IPS-18c (cell line): ENCODE results near the gene KRTAP9-2.
"Not testable (repeated sequence)": the region's sequence is repeated elsewhere in the genome, so short reads cannot be mapped to it uniquely, and the experiment has no call there.

Experiments
- H3K4me3 ChIP-seq: 2 replicates; pipeline ENCODE4 v1.7.0; 2013; ENCODE audit warnings: low read depth, mild to moderate bottlenecking, low read length, moderate library complexity; ENCODE audit not compliant: insufficient read depth
- H3K9me3 ChIP-seq: one replicate; pipeline ENCODE4 v1.6.1; 2013; ENCODE audit warnings: mild to moderate bottlenecking, low read length, moderate library complexity; ENCODE audit not compliant: control insufficient read depth, insufficient read depth

Gene KRTAP9-2

DNA sequence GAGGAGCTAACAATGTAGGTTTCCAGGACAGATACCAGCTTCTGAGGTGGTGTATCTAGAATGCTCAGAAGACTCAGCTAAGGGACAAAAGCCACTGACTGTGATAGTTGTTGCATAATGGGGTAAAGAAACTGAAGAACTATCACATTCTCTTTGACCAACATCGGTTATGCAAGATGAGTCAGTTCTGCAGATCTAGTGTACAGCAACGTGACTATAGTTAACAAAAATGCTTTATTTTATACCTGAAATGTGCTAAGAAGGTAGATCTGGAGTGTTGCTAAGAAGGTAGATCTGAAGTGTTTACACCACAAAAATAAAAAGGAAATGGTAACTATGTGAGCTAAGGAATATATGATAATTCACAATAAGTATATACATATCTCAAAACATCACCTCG, 41.3 kb downstream of the KRTAP9-2 start:
- Histone ChIP-seq H3K9me3 (no peaks in the 10 kb centered on the region), H3K4me3 (no peak overlapping the region)

DNA sequence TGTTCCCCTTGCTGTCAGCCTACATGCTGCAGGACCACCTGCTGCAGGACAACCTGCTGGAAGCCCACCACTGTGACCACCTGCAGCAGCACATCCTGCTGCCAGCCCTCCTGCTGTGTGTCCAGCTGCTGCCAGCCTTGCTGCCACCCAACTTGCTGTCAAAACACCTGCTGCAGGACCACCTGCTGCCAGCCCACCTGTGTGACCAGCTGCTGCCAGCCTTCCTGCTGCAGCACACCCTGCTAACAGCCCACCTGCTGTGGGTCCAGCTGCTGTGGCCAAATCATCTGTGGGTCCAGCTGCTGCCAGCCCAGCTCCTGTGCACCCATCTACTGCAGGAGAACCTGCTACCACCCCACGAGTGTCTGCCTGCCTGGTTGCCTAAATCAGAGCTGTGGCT, 44.9 kb downstream of the KRTAP9-2 start:
- not testable (repeated sequence) for H3K4me3 ChIP-seq, H3K9me3 ChIP-seq

DNA sequence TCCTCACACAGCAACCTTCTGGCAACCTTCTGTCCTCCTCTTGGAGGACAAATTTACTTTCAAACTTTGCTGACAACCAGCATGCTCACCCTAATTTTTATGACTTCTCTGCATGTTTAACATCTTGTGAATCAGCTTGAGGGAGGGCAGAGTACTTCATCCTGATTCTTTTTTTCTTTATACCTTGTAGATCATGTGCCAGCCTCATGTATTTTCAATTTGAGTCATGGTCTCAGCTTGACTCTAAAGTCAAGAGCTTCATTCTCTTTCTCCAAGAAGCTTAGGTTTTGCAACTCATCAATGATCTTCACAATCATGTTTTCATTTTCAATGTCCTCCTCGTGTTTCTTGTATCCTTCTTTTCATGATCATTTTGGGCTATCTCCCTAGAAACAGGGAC, 45.4 kb downstream of the KRTAP9-2 start:
- H3K9me3 ChIP-seq: no peaks in the 10 kb centered on the region
- no peak overlapping the region for H3K4me3 ChIP-seq

DNA sequence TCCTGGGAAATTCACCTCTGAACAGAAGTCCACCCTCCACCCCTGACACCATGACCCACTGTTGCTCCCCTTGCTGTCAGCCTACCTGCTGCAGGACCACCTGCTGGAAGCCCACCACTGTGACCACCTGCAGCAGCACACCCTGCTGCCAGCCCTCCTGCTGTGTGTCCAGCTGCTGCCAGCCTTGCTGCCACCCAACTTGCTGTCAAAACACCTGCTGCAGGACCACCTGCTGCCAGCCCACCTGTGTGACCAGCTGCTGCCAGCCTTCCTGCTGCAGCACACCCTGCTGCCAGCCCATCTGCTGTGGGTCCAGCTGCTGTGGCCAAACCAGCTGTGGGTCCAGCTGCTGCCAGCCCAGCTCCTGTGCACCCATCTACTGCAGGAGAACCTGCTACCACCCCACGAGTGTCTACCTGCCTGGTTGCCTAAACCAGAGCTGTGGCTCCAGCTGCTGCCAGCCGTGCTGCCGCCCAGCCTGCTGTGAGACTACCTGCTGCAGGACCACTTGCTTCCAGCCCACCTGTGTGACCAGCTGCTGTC, 49.3 kb downstream of the KRTAP9-2 start, which contains the start of gene KRTAP9-7:
TSS of gene KRTAP9-7 (plus strand) at position 51 of the 543 bp plus-strand sequence. CDS start at position 51, 0 bp downstream.
- H3K9me3 ChIP-seq, H3K4me3 ChIP-seq: not testable (repeated sequence)
